HG02981 (cell line): Measurements from ENCODE around the gene OCA2.
"Not testable (repeated sequence)": the region's sequence is repeated elsewhere in the genome, so short reads cannot be mapped to it uniquely, and the experiment has no call there.

Experiments
- ATAC-seq: cut with Tn5 transposase; IDR thresholded peaks from one replicate; pipeline ENCODE4 v1.9.1; 2021; ENCODE audit warnings: mild to moderate bottlenecking, moderate library complexity; ENCODE audit not compliant: unreplicated experiment

The OCA2 gene

DNA sequence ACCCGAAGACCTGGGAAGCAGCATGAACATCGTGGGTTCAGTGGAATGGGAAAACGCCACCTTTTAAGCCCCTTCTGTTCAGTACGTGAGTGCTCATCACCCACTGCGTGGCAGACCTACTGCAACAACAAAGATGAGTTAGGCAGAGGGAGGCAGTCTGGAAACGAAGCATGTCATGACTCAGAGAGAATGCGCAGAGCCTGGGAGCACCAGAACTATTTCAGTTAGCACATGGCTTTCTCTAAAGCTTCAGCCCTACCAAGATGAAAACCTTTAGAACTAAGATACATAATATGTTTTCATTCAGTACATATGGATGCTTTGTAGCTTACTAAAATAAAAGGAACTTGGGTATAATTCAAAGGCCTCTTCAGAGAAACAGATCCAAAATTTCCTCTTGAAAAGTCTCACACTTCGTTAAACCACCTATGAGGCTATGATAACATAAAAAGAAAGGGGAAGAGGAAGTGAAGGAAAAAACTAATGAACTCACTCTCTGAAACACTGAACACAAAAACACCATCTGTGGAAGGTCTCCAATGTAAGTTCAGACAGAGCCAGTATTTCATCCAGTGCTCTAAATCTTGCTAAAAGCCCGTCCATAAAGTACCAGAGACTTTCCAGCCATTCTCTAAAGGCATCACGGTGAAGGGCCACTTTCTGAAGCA, 140.1 kb downstream of the OCA2 start:
- ATAC-seq = no peak

DNA sequence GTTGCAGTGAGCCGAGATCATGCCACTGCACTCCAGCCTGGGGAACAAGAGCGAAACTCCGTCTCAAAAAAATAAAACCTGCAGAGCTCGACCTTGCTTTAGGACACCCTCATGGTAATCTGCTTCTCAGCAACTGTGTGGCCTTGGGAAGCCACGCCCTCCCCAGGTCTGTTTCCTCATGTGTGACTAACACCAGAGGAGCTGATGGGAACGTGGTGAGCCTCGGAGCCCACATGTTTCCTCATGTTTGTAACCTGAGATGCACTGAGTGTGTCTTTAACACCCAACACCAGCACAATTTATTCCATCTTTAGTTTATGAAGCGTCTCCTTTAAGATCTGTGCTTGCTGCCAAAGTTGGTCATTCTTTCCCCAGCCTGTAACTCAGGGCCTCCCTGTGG, 142.8 kb downstream of the OCA2 start:
- ATAC-seq = no peak

DNA sequence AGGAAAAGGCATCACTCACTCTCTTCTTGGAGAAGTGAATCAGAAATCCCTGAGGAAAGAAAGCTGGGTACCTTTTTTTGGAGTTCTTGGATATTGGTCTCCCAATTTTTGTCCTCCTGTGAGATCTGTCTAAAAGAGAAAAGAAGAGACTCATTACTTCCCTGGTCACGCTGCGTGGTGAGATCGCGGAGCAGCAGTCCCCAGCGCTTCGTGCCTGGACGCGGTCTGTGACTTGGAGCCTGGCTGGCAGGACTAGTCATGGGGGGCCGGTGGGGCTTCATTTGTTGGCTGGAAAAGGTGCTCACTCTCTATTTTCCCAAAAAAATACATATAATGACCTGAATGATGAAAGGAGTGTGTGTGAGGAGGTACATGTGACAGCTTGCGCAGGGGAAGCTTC, 144.0 kb downstream of the OCA2 start:
- no peak for ATAC-seq

DNA sequence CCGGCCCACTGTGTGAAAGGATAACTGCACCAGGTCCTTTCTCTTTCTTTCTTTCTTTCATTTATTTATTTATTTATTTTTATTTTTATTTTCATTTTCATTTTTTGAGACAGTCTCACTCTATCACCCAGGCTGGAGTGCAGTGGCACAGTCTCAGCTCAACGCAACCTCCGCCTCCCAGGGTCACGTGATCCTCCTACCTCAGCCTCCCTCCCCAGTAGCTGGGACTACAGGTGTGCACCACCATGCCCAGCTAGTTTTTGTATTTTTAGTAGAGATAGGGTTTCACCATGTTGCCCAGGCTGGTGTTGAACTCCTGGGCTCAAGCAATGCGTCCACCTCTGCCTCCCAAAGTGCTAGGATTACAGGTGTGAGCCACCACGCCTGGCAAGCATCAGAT, 146.5 kb downstream of the OCA2 start:
- ATAC-seq = not testable (repeated sequence)

DNA sequence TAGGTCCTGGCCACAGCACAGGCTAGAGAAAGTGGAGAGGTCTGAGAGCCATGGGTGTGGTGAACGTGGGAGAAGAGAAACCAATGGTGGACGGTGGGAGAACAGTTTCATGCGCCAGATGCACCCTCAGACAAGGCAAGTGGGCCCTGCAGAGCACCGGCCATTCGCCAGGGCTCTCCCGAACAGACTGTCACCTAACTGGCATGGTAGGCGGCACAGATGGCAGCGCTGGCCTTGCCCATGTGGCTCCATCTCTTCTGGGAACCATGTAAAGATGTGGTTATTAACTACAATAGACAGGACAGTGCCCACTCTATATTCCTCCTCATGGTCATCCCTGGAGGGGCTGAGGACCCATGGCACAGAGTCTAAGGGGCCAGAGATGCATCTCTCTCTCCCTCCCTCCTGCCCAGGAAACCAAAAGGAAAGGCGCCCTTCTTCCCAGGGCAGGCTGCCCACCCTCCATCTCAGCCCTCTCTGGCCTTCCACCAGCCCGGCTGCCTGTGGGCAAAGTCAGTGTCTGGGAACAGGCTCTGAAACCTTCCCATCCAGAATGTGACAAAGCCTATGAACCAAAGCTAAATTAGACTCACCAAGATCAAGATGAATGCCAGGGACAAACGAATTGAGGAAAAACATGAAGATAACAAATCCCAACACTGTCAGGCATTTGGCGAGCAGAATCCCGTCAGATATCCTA, 147.8 kb downstream of the OCA2 start:
- ATAC-seq = no peak

DNA sequence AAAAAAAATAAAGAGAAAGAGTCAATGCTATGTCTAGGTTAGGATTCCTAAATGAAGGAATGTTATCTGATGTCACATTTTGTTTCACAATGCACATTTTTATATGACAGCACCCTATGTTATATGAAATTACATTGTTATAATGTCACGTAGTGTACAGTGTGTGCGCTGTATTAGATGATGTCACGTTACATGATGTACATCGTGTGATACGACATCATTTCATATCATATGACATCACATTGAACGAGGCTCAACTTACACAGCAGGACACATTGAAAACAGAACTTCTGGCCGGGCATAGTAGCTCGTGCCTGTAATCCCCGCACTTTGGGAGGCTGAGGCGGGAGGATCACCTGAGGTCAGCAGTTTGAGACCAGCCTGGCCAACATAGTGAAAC, 150.0 kb downstream of the OCA2 start:
- ATAC-seq = no peak

DNA sequence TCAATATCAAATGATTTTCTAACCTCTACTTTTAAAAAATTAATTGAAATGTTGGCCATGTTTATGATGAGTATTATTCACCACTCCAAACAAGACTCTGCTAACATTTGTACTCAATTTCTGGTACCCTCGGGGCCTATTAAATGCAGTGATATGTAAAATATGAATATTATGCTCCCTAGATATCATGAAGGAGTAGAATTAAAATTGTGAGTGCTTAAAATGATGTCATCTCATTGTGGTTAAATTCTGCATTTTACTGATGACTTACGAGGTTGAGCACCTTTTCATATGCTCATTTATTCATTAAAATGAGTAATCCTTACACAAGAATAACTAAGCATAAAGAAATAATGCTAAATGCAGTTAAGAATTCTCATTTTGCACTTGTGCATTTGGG, 159.9 kb downstream of the OCA2 start:
- no peak for ATAC-seq

DNA sequence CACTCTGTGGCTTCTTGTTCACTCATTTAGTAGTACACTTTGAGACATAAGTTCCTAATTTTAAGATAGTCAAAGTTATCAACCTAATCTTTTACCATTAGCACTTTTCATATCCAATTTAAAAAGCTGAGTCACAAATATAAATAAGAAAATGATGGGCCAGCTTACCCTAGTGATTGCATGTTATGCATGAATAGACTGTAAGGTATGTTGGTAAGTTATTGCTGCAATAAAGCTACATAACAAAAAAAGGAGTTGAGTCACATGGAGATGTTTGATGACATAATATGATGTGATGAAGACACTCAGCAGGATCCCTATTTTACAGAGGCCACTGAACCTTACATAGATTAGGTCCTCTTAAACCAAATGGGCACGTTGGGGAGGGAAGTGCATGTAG, 161.3 kb downstream of the OCA2 start:
- ATAC-seq = no peak

DNA sequence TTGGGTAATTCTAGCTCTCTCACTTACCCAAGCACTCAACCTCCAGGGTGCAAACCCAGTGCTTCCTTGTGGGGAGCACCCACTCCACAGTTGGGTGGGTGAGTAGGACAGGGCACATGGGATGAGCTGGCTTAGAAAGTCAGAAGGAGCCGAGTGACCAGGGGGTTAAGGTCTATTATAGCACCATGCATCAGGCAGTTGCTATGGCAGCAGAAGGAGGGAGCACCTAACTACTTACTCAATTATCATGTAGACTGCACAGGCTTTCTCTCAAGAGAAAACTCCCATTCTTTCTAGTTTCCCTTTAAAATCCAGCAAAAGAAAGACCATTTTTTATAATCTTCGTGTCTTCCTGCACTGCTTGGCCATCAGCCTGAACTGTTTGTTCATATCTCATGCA, 163.0 kb downstream of the OCA2 start:
- ATAC-seq = no peak

DNA sequence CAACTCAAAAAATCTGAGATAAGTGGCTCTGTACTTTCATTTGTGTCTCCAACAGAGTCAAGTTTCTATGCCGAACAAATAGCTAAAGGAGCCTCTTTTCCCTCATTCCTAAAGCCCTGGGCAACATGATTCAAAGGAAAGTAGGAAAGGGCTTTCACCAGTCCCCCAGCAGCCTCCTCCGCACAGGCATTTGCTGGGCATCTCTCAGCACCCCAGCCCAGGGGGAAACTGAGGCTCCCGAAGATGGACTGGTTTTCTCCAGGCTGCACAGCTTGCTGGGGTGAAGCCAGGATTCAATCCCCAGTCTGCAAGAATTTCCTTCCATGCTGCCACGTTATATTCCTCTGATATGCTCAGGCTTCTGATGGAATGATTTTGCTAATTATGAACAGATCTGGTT, 163.8 kb downstream of the OCA2 start:
- no peak for ATAC-seq

DNA sequence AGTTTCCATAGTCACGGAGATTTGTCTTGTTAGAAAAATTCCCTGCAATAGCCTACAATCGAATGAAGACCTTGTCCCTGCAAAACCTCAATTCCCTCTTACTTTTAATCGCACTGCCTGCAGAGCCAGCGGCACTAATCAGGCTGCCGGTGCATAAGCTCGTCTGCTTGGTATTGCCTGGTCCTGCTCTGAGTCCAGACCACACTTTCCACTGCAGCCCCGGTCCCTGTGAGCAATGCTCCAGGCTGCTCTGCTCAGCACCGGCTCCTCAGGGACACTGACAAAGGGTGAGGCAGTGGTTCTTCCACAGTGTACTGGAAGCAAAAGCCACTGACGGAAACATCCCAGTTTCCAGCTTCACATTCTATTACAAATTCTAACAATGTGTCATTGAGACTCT, 164.3 kb downstream of the OCA2 start:
- no peak for ATAC-seq

DNA sequence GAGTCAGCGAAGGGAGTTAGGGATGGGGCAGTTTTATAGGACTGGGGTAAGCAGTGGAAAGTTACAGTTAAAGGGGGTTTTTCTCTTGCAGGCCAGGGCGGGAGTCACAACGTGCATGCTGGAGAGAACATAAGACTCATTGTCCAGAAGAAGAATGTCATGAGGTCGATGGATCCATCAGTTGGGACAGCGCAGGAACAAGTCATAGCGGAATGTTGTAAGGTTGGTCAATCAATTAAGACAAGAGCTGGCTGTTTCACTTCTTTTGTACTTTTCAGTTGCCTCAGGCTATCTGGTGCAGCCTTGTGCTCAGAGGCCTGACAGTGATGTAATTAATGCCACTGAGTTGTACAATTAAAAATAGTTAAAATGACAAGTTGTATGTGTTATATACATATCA, 165.6 kb downstream of the OCA2 start:
- ATAC-seq = no peak

DNA sequence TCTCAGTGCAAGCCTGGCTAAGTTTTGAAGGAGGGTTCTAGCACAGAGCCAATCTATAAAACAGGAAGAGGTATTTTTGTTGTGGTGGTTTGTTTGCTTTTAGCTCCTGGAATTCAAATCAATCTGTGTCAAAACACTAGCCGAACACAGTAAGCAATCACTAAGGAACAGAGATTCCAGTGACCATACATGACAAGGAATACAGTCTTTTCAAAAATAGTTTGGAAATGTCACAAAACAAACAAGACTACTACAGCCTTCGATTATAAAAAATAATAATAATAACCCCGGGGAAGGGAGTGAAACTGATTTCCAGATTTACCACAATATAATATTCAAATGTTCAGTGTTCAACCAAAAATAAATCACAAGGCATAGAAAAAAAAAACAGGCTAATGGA, 166.5 kb downstream of the OCA2 start:
- no peak for ATAC-seq

DNA sequence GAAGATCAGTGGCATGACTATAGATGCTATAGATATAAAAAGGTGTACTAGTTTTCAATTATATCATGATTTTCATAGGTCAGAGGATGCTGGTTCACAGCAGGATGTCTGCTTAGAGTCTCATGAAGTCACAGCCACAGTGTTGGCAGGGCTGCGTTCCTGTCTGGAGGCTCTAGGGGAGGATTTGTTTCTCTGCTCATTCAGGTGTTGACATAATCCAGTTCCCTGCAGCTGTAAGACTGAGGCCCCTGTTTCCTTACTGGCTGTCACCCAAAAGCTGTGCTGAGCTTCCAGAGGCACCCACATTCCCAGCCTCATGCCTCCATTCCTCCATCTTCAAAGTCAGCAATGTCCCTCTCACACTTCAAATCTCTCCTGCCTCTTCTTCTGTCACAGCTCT, 170.7 kb downstream of the OCA2 start:
- no peak for ATAC-seq

DNA sequence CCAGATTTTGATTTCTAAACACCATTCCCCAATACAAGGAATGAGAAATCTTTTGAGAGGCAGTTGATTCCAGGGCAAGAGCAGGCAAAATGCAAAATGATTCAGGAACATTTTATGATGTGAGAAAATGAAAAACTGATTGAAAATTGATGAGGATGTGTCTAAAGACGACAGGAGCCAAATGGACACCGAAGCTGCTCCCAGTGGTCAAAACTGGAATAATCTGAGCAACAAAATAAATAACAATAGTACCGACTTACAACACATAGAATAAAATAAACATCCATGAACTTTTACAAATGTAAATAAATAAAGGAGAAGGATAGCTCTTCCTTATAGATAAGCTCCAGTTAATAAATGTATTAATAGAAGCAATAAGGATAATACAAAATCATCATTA, 186.8 kb downstream of the OCA2 start:
- no peak for ATAC-seq

DNA sequence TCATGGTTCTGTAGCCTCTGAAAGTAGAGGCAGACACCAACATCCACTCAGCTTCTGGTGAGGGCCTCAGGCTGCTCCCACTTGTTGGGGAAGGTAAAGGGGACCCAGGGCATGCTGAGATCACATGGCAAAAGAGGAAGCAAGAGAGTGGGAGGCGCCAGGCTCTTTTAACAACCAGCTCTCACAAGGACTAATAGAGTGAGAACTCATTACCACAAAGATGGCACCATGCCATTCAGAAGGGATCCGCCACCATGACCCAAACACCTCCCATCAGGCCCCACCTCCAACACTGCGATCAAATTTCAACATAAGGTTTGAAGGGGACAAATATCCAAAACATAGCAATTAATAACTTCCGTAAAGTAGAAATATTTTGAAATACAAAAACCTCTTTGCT, 192.3 kb downstream of the OCA2 start:
- ATAC-seq = no peak

DNA sequence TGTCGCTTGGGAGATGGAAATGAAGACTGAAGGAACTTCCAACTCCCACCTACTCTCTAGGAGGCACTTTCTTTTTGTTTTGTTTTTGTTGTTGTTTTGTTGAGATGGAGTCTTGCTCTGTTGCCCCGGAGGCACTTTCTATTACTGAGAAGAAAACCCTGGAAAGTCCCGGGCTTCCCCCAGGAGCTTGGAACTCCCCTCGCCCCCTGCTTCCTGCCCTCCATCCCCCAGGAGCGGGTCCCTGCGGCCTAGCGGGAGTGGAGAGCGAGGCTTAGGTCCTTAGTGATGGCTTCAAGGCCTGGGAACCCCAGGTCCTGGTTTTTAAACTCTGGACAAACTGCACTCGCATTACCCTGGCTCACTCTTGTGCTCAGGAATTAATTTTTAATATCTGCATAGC, 195.7 kb downstream of the OCA2 start:
- ATAC-seq = no peak

DNA sequence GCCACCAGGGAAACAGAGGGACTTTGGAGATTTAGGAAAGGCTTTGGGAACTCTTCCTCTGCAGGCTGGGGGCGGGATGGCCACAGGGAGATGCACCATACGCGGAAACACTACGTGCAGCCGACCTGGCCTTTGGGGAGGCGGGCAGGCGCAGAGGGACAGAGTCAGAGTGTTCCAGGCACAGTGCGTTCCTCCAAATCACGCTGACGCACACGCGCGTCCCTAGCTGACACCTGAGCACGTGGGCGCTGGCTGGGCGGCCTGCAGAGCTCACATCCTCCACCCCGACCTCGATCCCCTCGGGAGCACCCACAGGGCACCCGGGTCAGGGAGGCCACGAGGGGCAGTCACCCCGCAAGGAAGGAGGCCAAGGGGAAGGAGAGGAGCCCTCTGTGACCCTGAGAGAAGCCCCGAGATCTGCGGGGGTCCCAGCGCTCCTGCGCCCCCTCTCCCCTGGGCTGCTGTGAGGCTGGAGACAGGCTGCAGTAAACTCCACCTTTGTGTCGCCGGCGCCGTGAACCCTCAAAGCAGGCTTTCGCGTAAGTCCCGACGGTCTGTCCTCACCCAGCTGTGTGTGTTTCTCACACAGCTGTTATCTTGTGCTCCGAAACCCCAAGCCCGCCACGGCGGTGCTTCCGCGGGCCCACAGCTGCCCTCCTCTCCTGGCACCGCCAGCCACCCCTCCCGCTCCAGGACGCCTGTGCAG, 196.3 kb downstream of the OCA2 start:
- ATAC-seq = no peak

DNA sequence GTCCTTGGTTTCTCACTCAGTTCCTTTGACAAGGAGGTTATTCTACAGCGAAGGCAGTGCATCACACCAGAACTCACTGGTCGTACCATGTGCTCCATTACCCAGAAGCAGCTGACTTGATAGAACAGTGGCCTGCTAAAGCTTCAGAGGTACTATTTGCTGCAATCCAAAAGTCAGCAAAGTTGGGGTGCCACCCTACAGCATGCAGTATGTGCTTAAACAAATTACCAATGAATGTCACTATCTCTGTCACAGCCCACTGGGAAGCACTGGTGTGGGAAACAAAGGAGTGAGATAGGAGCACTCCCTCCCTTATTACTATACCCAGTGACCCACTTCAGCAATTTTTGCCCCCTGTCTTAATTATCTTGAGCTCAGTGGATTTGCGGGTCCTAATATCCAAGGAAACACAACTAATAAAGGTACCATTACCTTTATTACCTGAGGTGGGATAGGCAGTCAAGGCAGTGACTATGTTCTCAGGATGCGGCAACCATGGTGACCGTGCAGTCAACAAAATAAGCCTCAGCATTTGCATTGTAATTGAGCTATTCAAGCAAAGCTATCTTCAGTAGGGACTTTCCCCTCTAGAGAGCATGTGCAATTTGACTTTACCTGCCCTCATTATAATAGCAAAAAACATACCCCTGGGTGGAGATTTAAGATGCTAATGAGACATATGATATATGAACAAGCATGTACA, 199.4 kb downstream of the OCA2 start:
- ATAC-seq = no peak

DNA sequence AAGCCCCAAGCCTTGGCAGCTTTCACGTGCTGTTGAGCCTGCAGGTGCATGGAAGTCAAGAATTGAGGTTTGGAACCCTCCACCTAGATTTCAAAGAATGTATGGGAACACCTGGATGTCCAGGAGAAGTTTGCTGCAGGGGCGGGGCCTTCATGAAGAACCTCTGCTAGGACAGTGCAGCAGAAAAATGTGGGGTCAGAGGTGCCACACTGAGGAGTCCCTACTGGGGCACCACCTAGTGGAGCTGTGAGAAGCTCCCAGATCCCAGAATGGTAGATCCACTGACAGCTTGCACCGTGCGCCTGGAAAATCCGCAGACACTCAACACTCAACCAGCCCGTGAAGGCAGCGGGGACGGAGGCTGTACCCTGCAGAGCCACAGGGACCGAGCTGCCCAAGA, 201.6 kb downstream of the OCA2 start:
- ATAC-seq = no peak

DNA sequence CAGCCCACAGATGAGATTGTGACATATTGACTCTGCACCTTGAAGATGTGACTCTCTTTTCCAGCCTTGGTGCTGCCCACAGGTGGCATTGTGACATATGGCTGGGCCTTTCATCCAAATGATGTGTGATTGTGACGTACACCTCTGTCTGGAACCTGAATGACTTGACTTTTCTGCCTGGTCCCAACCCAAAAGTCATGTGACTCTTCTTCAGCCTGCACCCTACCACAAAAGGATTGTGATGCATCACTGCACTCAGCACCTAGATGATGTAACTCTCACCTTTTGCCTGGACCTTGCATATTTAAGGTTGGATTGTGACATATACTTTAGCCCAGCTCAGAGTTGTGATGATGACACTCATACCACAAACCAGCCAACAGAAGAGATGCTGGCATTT, 204.5 kb downstream of the OCA2 start:
- no peak for ATAC-seq

DNA sequence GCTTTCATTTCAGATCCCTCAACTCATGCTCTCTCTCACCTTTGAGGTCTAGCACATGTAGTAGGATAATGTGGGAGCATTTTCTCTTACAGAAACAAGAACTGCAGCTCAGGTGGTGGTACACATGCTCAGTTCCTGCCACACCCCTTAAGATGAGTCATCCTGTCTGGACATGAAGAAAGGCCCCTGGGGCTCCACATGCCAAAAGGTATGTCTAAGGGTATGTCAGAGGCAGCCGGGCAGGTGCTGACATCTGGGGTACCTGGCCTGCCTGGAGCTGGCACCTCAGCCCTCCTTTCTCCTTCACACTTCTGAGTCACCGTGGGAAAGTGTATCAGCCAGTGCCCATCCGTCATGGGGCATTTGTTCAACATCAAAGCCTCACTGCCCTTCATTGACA, 209.9 kb downstream of the OCA2 start:
- ATAC-seq = no peak
